ENCODE measurements around the gene LRRIQ1.

GRCh38 chr12:85186236-85186635, 150.1 kb downstream of the LRRIQ1 start:
- TF ChIP-seq CTCF (IDR thresholded peaks at IDR 0.05; ENCODE audit: low read depth, low read length, missing input control) (no peak), FOXA1 (IDR thresholded peaks at IDR 0.05) (no peak), SP1 (IDR thresholded peaks at IDR 0.05) (no peak)

Measured in liver (tissue), 3 donors.